Ovary (tissue), 10 donors: ENCODE data around the gene CDO1. TPM values are rescaled to one million over a fixed set of nuclear protein-coding genes. Genes with fewer than 3 reads are reported as not detected.

ENCODE experiments used
- DNase-seq, 5 donors: peaks; one replicate each; pipeline ENCODE4 v3.0.0-alpha.2; 2019 to 2020
- H3K27ac ChIP-seq, 2 donors: fragments of 200-600 bp; one replicate each; pipeline versions ENCODE4 v1.5.1 to v1.8.0; 2019 to 2022
- H3K27me3 ChIP-seq: fragments of 200-600 bp; one replicate; pipeline ENCODE4 v1.8.0; 2022
- H3K36me3 ChIP-seq: fragments of 200-600 bp; sonication (generic); one replicate; pipeline ENCODE4 v1.5.1; 2019
- H3K4me1 ChIP-seq: one replicate; pipeline ENCODE4 v1.8.1; 2013; ENCODE audit warnings: mild to moderate bottlenecking, moderate library complexity; ENCODE audit not compliant: insufficient read depth
- H3K4me3 ChIP-seq: fragments of 200-600 bp; sonication (generic); one replicate; pipeline ENCODE4 v1.5.1; 2017
- H3K9me3 ChIP-seq, 2 donors: fragments of 200-600 bp in 1 of 2; sonication (generic) in 1 of 2; one replicate each; pipeline versions ENCODE4 v1.5.1 to v1.8.1; 2013 to 2019; ENCODE audit warnings: mild to moderate bottlenecking in 1 of 2, moderate library complexity in 1 of 2
- CTCF ChIP-seq, 3 donors: fragments of 450-650 bp in 2 of 3; fragments of 200-600 bp in 1 of 3; IDR thresholded peaks; one replicate each; pipeline versions ENCODE4 v1.5.1 to v1.8.0; 2016 to 2022; ENCODE audit warnings: antibody characterized with exemption in 3 of 3, mild to moderate bottlenecking in 1 of 3
- EP300 ChIP-seq: sonication (generic); formaldehyde crosslinking; IDR thresholded peaks from one replicate; pipeline ENCODE4 v1.6.1; 2017; ENCODE audit warnings: antibody characterized with exemption
- POLR2A ChIP-seq: fragments of 450-650 bp; IDR thresholded peaks from one replicate; pipeline ENCODE4 v1.6.1; 2017; ENCODE audit warnings: antibody characterized with exemption, mild to moderate bottlenecking, moderate library complexity
- WGBS, 3 donors: extraction: QIAGEN DNeasy Blood & Tissue Kit in 1 of 3; methylation state at CpG; one replicate each; pipeline versions ENCODE4 v1.1.5 to v1.1.7; 2013 to 2017; 5-methylcytosine and 5-hydroxymethylcytosine counted together
- intact Hi-C, 4 donors: fragments of 100-400 bp; cut with DNase I; formaldehyde crosslinking; loops; one replicate each; pipeline versions ENCODE4 v1.11.0 to v1.15.1; 2022 to 2023
- long read RNA-seq, 3 donors: library from polyadenylated mRNA in 2 of 3; unstranded in 2 of 3; transcript quantifications; one replicate each; pipeline ENCODE4 v2.0.0 and lab custom pipeline, GENCODE V29; 2021 to 2026
- polyA plus RNA-seq, 2 donors: library from polyadenylated mRNA; stranded (reverse); fragments of 200-250 nt in 1 of 2; fragments of 350-450 nt in 1 of 2; fragmentation: Illumina TruSeq in 1 of 2; extraction: RNeasy Lipid Tissue Mini Kit (QIAGEN cat#74804) in 1 of 2; gene quantifications; one replicate each; pipeline ENCODE4 v1.2.3, GENCODE V29; 2013 to 2014
- total RNA-seq, 7 donors: library from RNA; depleted of rRNA in 2 of 7; stranded (reverse); fragments of >200 nt in 2 of 7; fragmentation: NEBNext Ultra II Directional in 3 of 7; extraction: Animal tissue kit (Norgen Biotek cat#: 25700) in 3 of 7; gene quantifications; one replicate each; pipeline versions ENCODE4 v1.1.0 to v1.2.4, GENCODE V29; 2016 to 2023
- donor health status: DM: no; HTN: no; CAD: no; lungs with moderate emphysema.
- donor health status: DM: no; HTN: no; CAD: no.
- donor health status: Bipolar disorder and iron deficiency.
- donor health status: DM: yes; HTN: yes; CAD: no.
- donor health status: DM: no; HTN: no; CAD: no.
- donor health status: DM: yes; HTN: yes; CAD: no.

CDO1 gene
- total RNA-seq (10 to 100 TPM in 6 of 7 donors, 1 to 10 TPM in 1; 9.2 to 36.7 (median 16.6) TPM), polyA plus RNA-seq (10 to 100 TPM; 12.7 to 27.3 TPM)
- long read RNA-seq, donor 1, transcript CDO1-201 (5 exons, 1,860 nt) = major isoform, 30 of 31 reads
- long read RNA-seq, donor 1, partial matches to known transcripts = 1 of 31 reads
- long read RNA-seq, donor 1, other reads (novel, unspliced or antisense) = 0 of 31 reads
- long read RNA-seq, donor 2, transcript CDO1-201 (5 exons, 1,860 nt) = major isoform, 12 of 12 reads
- long read RNA-seq, donor 2, partial matches to known transcripts = 0 of 12 reads
- long read RNA-seq, donor 2, other reads (novel, unspliced or antisense) = 0 of 12 reads
- long read RNA-seq, donor 3, transcript CDO1-201 (5 exons, 1,860 nt) = major isoform, 6 of 8 reads
- long read RNA-seq, donor 3, partial matches to known transcripts = 0 of 8 reads
- long read RNA-seq, donor 3, other reads (novel, unspliced or antisense) = 2 of 8 reads

- no peaks in the 10 kb centered on the region for H3K9me3 ChIP-seq
- no peaks in the 10 kb centered on the region for H3K27me3 ChIP-seq
- H3K36me3 ChIP-seq = no peaks in the 10 kb centered on the region
- TF ChIP-seq POLR2A = peak; percentile 42
- no peak for TF ChIP-seq EP300
- peaks cover 4% of the 10 kb centered on the region for H3K4me1 ChIP-seq
- H3K4me3 ChIP-seq = peak within 1 kb of the TSS; percentile 59
- 1 to 2% (median 1%) methylated on average over 61 to 69 of the region's 69 CpGs for WGBS, 3 donors
- intact Hi-C loops = no loop called here
- peak within 1 kb of the TSS; percentile 81 to 84 for H3K27ac ChIP-seq
- peak; percentile 49 to 77 (median 69) for DNase-seq
These were observed at the start of gene CDO1 for GRCh38 chr5:115816226-115817081. CDO1 (minus strand) TSS chr5:115816659; CDS start chr5:115816397, 262 bp downstream.

GRCh38 chr5:115859378-115859777, 42.9 kb upstream of the CDO1 start:
- Histone ChIP-seq H3K4me3 (no peak overlapping the region), H3K27ac (no peak overlapping the region), H3K9me3 (no peaks in the 10 kb centered on the region), H3K36me3 (no peaks in the 10 kb centered on the region), H3K4me1 (peaks cover 4% of the 10 kb centered on the region), H3K27me3 (no peaks in the 10 kb centered on the region)
- DNase-seq = no peak
- TF ChIP-seq CTCF (IDR thresholded peaks at IDR 0.05) (no peak), EP300 (no peak), POLR2A (no peak)
- intact Hi-C loops = no loop called here

GRCh38 chr5:115858396-115858795, 41.9 kb upstream of the CDO1 start:
- intact Hi-C loops = no loop called here
- Histone ChIP-seq H3K27ac (no peak overlapping the region), H3K9me3 (no peaks in the 10 kb centered on the region), H3K4me3 (no peak overlapping the region), H3K27me3 (no peaks in the 10 kb centered on the region), H3K4me1 (peaks cover 4% of the 10 kb centered on the region), H3K36me3 (no peaks in the 10 kb centered on the region)
- DNase-seq = no peak
- TF ChIP-seq EP300 (no peak), CTCF (IDR thresholded peaks at IDR 0.05) (no peak), POLR2A (no peak)
- 75 to 91% (median 82%) methylated on average over 3 of the region's 3 CpGs for WGBS, 3 donors

GRCh38 chr5:115857626-115858349, 41.3 kb upstream of the CDO1 start:
- Histone ChIP-seq H3K4me1 (peaks cover 4% of the 10 kb centered on the region), H3K27me3 (no peaks in the 10 kb centered on the region), H3K9me3 (no peaks in the 10 kb centered on the region), H3K36me3 (no peaks in the 10 kb centered on the region), H3K4me3 (no peak overlapping the region), H3K27ac (no peak overlapping the region)
- intact Hi-C loops = no loop called here
- TF ChIP-seq CTCF (IDR thresholded peaks at IDR 0.05) (no peak), EP300 (no peak), POLR2A (no peak)
- no peak for DNase-seq
- WGBS, 3 donors = 14 to 32% (median 27%) methylated on average over 2 of the region's 2 CpGs
